K562 treated with DMSO at 1 percent for 12 hours (cell line): Measurements from ENCODE around the gene AP2A1. TPM values are rescaled to one million over a fixed set of nuclear protein-coding genes. Genes with fewer than 3 reads are reported as not detected.

ENCODE experiments used
- total RNA-seq: library from RNA; unstranded; fragments of 300-600 nt; gene quantifications from 2 replicates; pipeline ENCODE4 v1.2.3, GENCODE V29; 2022; ENCODE audit not compliant: insufficient read depth

Gene AP2A1
- 105 and 144 TPM in 2 replicates for total RNA-seq

DNA sequence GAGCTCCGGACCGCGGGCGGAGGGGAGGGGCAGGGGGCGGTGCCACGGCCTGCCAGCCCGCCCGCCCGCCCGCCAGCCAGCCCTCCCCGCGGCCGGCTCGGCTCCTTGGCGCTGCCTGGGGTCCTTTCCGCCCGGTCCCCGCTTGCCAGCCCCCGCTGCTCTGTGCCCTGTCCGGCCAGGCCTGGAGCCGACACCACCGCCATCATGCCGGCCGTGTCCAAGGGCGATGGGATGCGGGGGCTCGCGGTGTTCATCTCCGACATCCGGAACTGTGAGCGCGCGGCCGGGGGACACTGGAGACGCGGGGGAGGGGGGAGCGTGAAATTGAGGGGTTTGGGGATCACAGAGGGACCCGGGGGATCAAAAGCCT is at the start of gene AP2A1:
TSS of gene AP2A1 (plus strand) at position 72 of the 370 bp plus-strand sequence. CDS start at position 205, 133 bp downstream.

DNA sequence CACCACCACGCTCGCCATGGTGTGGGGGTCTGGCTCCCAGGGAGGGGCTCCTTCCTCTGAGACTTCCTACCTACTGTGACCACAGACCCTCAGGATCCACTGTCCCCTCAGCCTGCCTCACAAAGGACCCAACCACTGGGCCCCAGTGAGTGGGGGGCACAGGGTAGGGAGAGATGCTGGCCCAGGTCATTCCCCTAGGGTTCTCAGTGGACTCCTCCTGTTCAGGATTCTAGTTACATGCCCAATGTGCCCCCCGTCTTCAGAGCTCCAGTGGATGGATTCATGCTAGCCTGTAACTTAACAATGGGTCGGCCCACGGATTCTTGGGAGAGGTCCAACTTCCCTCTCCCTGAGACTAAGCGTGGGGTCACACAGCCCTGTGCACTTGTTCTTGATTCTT is 3.6 kb upstream of the AP2A1 start, which contains the start of gene TSKS:
TSS of gene TSKS (minus strand) at position 77 of the 400 bp plus-strand sequence. CDS start at position 18, 59 bp downstream.

GRCh38 chr19:49812997-49813861 is 46.4 kb downstream of the AP2A1 start, which contains the start of gene FUZ:
FUZ (minus strand) TSS chr19:49813292; CDS start chr19:49813106, 186 bp downstream.

GRCh38 chr19:49817964-49818648 is 51.3 kb downstream of the AP2A1 start, which contains the start of gene MED25:
MED25 (plus strand) TSS chr19:49818289; CDS start chr19:49818342, 53 bp downstream.

DNA sequence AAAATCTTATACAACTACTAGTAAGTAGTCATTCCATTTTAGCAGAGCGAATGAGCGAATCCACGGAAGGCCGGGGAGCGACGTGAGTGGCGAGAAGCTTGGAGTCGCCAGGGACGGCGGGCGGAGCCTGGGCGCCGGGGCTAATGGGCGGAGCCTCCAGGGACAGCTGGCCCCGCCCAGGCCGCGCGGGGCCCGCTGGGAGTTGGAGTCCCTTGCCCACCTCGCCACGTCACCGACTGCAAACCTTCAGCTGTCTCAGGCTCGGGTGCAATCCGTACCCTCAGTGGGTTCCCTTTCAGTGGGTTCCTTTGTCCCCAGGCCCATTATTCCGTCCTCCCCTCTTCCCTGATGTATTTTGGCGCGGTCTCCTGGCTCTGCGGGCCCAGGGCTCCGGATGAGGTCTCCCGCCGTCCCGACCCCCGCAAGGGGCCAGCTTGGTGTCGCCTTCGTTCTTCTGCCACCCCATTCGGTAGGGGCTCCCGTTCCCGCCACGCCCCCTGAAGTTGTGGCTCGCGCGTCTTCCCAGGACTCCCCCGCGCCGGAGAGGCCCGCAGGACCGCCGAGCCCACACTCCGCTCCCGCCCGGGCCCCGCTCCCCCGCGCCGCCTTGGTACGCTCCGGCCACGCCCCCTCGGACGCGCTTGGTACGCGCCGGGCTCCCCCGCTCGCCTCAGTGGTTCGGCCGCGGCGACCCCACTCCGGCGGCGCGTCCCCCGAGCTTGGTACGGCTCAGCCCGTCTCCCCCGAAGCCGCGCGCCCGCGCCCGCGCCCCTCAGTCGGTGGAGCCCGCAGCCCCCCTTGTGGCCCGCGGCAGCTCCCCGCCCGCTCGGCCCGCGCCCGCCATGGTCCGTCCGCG is 83.9 kb downstream of the AP2A1 start, which contains the start of gene PTOV1:
TSS of gene PTOV1 (plus strand) at position 673 of the 856 bp plus-strand sequence.

Other genes starting within 250 kb of the AP2A1 start
- gene RCN3, start 239.0 kb upstream of the AP2A1 start, total RNA-seq, result 4.8 and 5.2 TPM in 2 replicates
- 269 and 444 TPM in 2 replicates for gene NOSIP, start 186.4 kb upstream of the AP2A1 start, total RNA-seq
- gene PRRG2, start 185.7 kb upstream of the AP2A1 start, total RNA-seq, result 0.59 TPM in 1 of 2 replicates, not detected in the other
- gene PRR12, start 175.8 kb upstream of the AP2A1 start, total RNA-seq, result 4.8 and 16.0 TPM in 2 replicates
- 16.3 and 25.9 TPM in 2 replicates for gene RRAS, start 126.9 kb upstream of the AP2A1 start, total RNA-seq
- gene SCAF1, start 124.8 kb upstream of the AP2A1 start, total RNA-seq, result 32.2 and 61.8 TPM in 2 replicates
- 98.2 and 108 TPM in 2 replicates for gene IRF3, start 101.1 kb upstream of the AP2A1 start, total RNA-seq
- gene BCL2L12, start 101.1 kb upstream of the AP2A1 start, total RNA-seq, result 247 and 311 TPM in 2 replicates
- 124 and 147 TPM in 2 replicates for gene PRMT1, start 89.7 kb upstream of the AP2A1 start, total RNA-seq
- 6.6 and 8.8 TPM in 2 replicates for gene ADM5, start 77.4 kb upstream of the AP2A1 start, total RNA-seq
- 2.0 and 8.0 TPM in 2 replicates for gene CPT1C, start 75.9 kb upstream of the AP2A1 start, total RNA-seq
- 4.4 and 5.8 TPM in 2 replicates for gene TSKS, start 3.7 kb upstream of the AP2A1 start, total RNA-seq
- gene FUZ, start 46.3 kb downstream of the AP2A1 start, total RNA-seq, result 5.0 and 6.1 TPM in 2 replicates
- 59.3 and 76.8 TPM in 2 replicates for gene MED25, start 51.3 kb downstream of the AP2A1 start, total RNA-seq
- 166 and 170 TPM in 2 replicates for gene PTOV1, start 84.2 kb downstream of the AP2A1 start, total RNA-seq
- 31.8 and 53.0 TPM in 2 replicates for gene PNKP, start 100.6 kb downstream of the AP2A1 start, total RNA-seq
- 40.6 and 45.6 TPM in 2 replicates for gene AKT1S1, start 110.4 kb downstream of the AP2A1 start, total RNA-seq
- gene TBC1D17, start 110.7 kb downstream of the AP2A1 start, total RNA-seq, result 14.7 and 16.8 TPM in 2 replicates
- gene IL4I1, start 129.9 kb downstream of the AP2A1 start, total RNA-seq, result 0.59 and 1.1 TPM in 2 replicates
- 601 and 861 TPM in 2 replicates for gene ATF5, start 162.2 kb downstream of the AP2A1 start, total RNA-seq
- 35.8 and 68.1 TPM in 2 replicates for gene NUP62, start 162.5 kb downstream of the AP2A1 start, total RNA-seq
- gene SIGLEC11, start 194.2 kb downstream of the AP2A1 start, total RNA-seq, result not detected in 2 replicates